IPS-18a (cell line): ENCODE data around the gene RBMS3.

Source experiments
- H3K27ac ChIP-seq: one replicate; pipeline ENCODE4 v1.5.1; 2013; ENCODE audit warnings: low read length
- H3K27me3 ChIP-seq: one replicate; pipeline ENCODE4 v1.6.1; 2013; ENCODE audit warnings: mild to moderate bottlenecking, low read length; ENCODE audit not compliant: control insufficient read depth, insufficient read depth
- H3K36me3 ChIP-seq: one replicate; pipeline ENCODE4 v1.6.1; 2013; ENCODE audit warnings: low read depth, low read length; ENCODE audit not compliant: control insufficient read depth
- H3K4me1 ChIP-seq: one replicate; pipeline ENCODE4 v1.6.1; 2013; ENCODE audit warnings: low read depth, low read length; ENCODE audit not compliant: control insufficient read depth
- H3K4me3 ChIP-seq: one replicate; pipeline ENCODE4 v1.5.1; 2013; ENCODE audit warnings: low read length
- H3K9ac ChIP-seq: one replicate; pipeline ENCODE4 v1.6.1; 2013; ENCODE audit warnings: mild to moderate bottlenecking, low read length, moderate library complexity
- H3K9me3 ChIP-seq: one replicate; pipeline ENCODE4 v1.6.1; 2013; ENCODE audit warnings: low read depth, low read length; ENCODE audit not compliant: control insufficient read depth

RBMS3 gene

GRCh38 chr3:29540544-29540943, 259.7 kb downstream of the RBMS3 start:
- Histone ChIP-seq H3K9ac (no peak overlapping the region), H3K4me3 (no peak overlapping the region), H3K4me1 (no peaks in the 10 kb centered on the region), H3K36me3 (no peaks in the 10 kb centered on the region), H3K27me3 (no peaks in the 10 kb centered on the region), H3K9me3 (no peaks in the 10 kb centered on the region), H3K27ac (no peak overlapping the region)

- no peaks in the 10 kb centered on the region for H3K36me3 ChIP-seq
- H3K4me1 ChIP-seq = no peaks in the 10 kb centered on the region
- no peak overlapping the region for H3K27ac ChIP-seq
- no peaks in the 10 kb centered on the region for H3K9me3 ChIP-seq
- no peaks in the 10 kb centered on the region for H3K27me3 ChIP-seq
- no peak overlapping the region for H3K9ac ChIP-seq
- no peak overlapping the region for H3K4me3 ChIP-seq
Measured at GRCh38 chr3:29544701-29545363, 264.0 kb downstream of the RBMS3 start.

DNA sequence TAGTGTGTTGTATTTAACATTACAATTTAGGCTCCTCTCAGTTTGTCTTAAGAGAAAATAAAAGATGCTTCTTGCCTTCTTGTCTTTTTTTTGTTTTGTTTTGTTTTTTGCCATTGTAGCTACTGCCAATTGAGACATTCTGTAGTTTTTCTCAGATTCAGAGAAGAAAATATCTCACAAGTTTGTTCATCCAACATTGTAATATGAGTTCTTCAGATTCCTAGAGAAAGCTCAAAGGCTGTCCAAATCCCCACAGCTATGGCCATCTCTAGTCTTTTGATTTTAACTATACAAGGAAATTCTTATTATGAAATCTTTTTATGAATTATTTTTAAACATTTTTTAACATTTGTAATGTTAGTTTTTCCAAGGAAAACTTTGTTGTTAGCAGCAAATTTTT, 264.7 kb downstream of the RBMS3 start:
- no peaks in the 10 kb centered on the region for H3K4me1 ChIP-seq
- H3K9me3 ChIP-seq = no peaks in the 10 kb centered on the region
- no peaks in the 10 kb centered on the region for H3K36me3 ChIP-seq
- H3K27ac ChIP-seq = no peak overlapping the region
- no peaks in the 10 kb centered on the region for H3K27me3 ChIP-seq
- H3K4me3 ChIP-seq = no peak overlapping the region
- no peak overlapping the region for H3K9ac ChIP-seq

DNA sequence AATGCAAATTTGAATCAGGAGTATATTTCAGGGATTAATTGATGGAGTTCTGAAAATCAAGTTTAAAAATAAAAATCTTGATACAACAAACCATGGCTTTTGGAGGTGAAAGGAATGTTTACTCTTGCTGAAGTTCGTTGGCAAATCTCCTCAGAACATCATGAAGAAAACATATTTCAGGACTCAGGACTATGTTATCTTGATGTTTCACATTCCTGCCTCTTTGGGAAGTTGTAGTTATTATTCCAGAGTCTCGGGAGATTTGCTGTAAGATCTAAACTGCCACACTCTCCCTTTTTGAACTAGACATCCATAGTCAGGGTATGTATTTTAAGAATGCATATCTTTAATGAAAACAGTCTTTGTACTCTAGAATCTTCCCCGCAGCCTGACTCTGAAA, 271.2 kb downstream of the RBMS3 start:
- H3K36me3 ChIP-seq = no peaks in the 10 kb centered on the region
- H3K27ac ChIP-seq = no peak overlapping the region
- no peak overlapping the region for H3K9ac ChIP-seq
- H3K9me3 ChIP-seq = no peaks in the 10 kb centered on the region
- no peaks in the 10 kb centered on the region for H3K4me1 ChIP-seq
- no peak overlapping the region for H3K4me3 ChIP-seq
- H3K27me3 ChIP-seq = no peaks in the 10 kb centered on the region

GRCh38 chr3:29554566-29554965, 273.7 kb downstream of the RBMS3 start:
- Histone ChIP-seq H3K27me3 (no peaks in the 10 kb centered on the region), H3K4me1 (peaks cover 3% of the 10 kb centered on the region), H3K27ac (no peak overlapping the region), H3K9ac (no peak overlapping the region), H3K4me3 (no peak overlapping the region), H3K36me3 (no peaks in the 10 kb centered on the region), H3K9me3 (no peaks in the 10 kb centered on the region)

GRCh38 chr3:29555590-29555989, 274.7 kb downstream of the RBMS3 start:
- Histone ChIP-seq H3K9ac (no peak overlapping the region), H3K27ac (no peak overlapping the region)

GRCh38 chr3:29557186-29557585, 276.3 kb downstream of the RBMS3 start:
- H3K4me1 ChIP-seq = peaks cover 3% of the 10 kb centered on the region
- no peaks in the 10 kb centered on the region for H3K27me3 ChIP-seq
- no peaks in the 10 kb centered on the region for H3K9me3 ChIP-seq
- no peak overlapping the region for H3K4me3 ChIP-seq
- H3K27ac ChIP-seq = no peak overlapping the region
- no peak overlapping the region for H3K9ac ChIP-seq
- H3K36me3 ChIP-seq = no peaks in the 10 kb centered on the region

More at GRCh38 chr3:29555590-29555989, 274.7 kb downstream of the RBMS3 start:
- Histone ChIP-seq H3K9me3 (no peaks in the 10 kb centered on the region), H3K4me3 (no peak overlapping the region), H3K27me3 (no peaks in the 10 kb centered on the region), H3K4me1 (peaks cover 3% of the 10 kb centered on the region), H3K36me3 (no peaks in the 10 kb centered on the region)

GRCh38 chr3:29557825-29558224, 277.0 kb downstream of the RBMS3 start:
- Histone ChIP-seq H3K36me3 (no peaks in the 10 kb centered on the region), H3K27me3 (no peaks in the 10 kb centered on the region), H3K9me3 (no peaks in the 10 kb centered on the region), H3K9ac (no peak overlapping the region), H3K4me3 (no peak overlapping the region), H3K4me1 (peaks cover 3% of the 10 kb centered on the region), H3K27ac (no peak overlapping the region)

GRCh38 chr3:29559741-29560465, 279.0 kb downstream of the RBMS3 start:
- no peaks in the 10 kb centered on the region for H3K27me3 ChIP-seq
- H3K9me3 ChIP-seq = no peaks in the 10 kb centered on the region
- no peak overlapping the region for H3K4me3 ChIP-seq
- no peaks in the 10 kb centered on the region for H3K36me3 ChIP-seq
- peaks cover 3% of the 10 kb centered on the region for H3K4me1 ChIP-seq
- no peak overlapping the region for H3K27ac ChIP-seq
- H3K9ac ChIP-seq = no peak overlapping the region

DNA sequence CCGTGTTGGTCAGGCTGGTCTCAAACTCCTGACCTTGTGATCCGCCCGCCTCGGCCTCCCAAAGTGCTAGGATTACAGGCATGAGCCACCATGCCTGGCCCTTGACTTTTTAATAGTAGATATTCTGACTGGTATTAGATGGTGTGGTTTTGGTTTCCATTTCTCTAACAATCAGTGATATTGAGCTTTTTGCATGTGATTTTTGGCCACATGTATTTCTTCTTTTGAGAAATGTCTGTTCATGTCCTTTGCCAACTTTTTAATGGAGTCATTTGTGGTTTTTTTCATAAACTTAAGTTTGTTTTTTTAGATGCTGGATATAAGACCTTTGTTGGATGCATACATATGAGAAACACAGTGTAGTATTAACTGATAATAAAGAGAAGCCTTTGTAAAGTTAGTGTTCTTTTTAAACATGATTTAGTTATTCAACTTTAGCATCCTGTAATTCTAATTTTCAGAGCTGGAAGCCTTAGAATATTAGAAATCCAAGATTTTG, 280.8 kb downstream of the RBMS3 start:
- H3K27me3 ChIP-seq = no peaks in the 10 kb centered on the region
- no peaks in the 10 kb centered on the region for H3K36me3 ChIP-seq
- H3K9ac ChIP-seq = no peak overlapping the region
- H3K27ac ChIP-seq = no peak overlapping the region
- no peak overlapping the region for H3K4me3 ChIP-seq
- H3K9me3 ChIP-seq = no peaks in the 10 kb centered on the region
- H3K4me1 ChIP-seq = peaks cover 3% of the 10 kb centered on the region

DNA sequence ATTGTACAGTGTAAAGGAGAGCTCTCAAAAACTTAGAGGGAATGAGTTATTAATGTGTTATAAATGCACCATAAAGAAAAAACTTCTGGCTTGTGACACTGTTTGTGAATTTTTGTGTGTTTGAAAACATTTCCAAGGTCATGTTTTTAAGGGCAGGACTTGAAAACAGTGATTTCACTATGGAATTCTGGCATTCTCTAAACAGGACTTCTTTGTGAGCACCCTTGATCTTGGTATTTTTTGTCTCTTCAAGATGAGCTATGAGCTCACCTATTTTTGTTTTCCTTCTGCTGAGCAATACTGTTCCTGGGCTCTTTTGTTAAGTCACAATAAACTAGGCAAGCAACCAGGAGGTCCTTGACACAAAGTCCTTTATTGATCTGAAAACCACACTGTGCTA, 284.4 kb downstream of the RBMS3 start:
- Histone ChIP-seq H3K9ac (no peak overlapping the region), H3K9me3 (no peaks in the 10 kb centered on the region), H3K36me3 (no peaks in the 10 kb centered on the region), H3K4me3 (no peak overlapping the region), H3K27me3 (no peaks in the 10 kb centered on the region), H3K4me1 (no peaks in the 10 kb centered on the region), H3K27ac (no peak overlapping the region)

GRCh38 chr3:29567501-29567900, 286.6 kb downstream of the RBMS3 start:
- Histone ChIP-seq H3K27me3 (no peaks in the 10 kb centered on the region), H3K4me3 (no peak overlapping the region), H3K9me3 (no peaks in the 10 kb centered on the region), H3K36me3 (no peaks in the 10 kb centered on the region), H3K4me1 (no peaks in the 10 kb centered on the region), H3K27ac (no peak overlapping the region), H3K9ac (no peak overlapping the region)
